Small intestine (tissue), 7 donors: Measurements from ENCODE around the gene RPS26. TPM values are rescaled to one million over a fixed set of nuclear protein-coding genes. Genes with fewer than 3 reads are reported as not detected.

Experiments used
- DNase-seq, 2 donors: peaks; one replicate each; pipeline versions ENCODE4 v3.0.0 to v3.0.0-alpha.2; 2013
- FAIRE-seq: peaks from 2 replicates; lab custom pipeline; 2012; peaks lifted over from hg19 to GRCh38; lab: Jason Lieb, UNC
- H3K27ac ChIP-seq, 3 donors: one replicate each; pipeline ENCODE4 v1.5.1; 2013; ENCODE audit warnings: low read length in 2 of 3, mild to moderate bottlenecking in 2 of 3, control low read depth in 1 of 3, inconsistent platforms in 1 of 3, low read depth in 1 of 3, moderate library complexity in 1 of 3
- H3K27me3 ChIP-seq, 3 donors: one replicate each; pipeline ENCODE4 v1.6.1; 2013; ENCODE audit warnings: low read length in 3 of 3, inconsistent platforms in 1 of 3; ENCODE audit not compliant: control insufficient read depth in 3 of 3, insufficient read depth in 3 of 3
- H3K36me3 ChIP-seq, 3 donors: one replicate each; pipeline ENCODE4 v1.6.1; 2013; ENCODE audit warnings: low read length in 3 of 3, inconsistent platforms in 1 of 3, low read depth in 1 of 3, mild to moderate bottlenecking in 1 of 3, moderate library complexity in 1 of 3; ENCODE audit not compliant: control insufficient read depth in 3 of 3, insufficient read depth in 2 of 3
- H3K4me1 ChIP-seq, 3 donors: one replicate each; pipeline ENCODE4 v1.6.1; 2013; ENCODE audit warnings: low read length in 2 of 3, inconsistent platforms in 1 of 3, low read depth in 1 of 3, mild to moderate bottlenecking in 1 of 3, moderate library complexity in 1 of 3; ENCODE audit not compliant: control insufficient read depth in 3 of 3, insufficient read depth in 2 of 3
- H3K4me3 ChIP-seq, 3 donors: one replicate each; pipeline ENCODE4 v1.5.1; 2013; ENCODE audit warnings: low read length in 3 of 3, control low read depth in 1 of 3, inconsistent platforms in 1 of 3, low read depth in 1 of 3, mild to moderate bottlenecking in 1 of 3, moderate library complexity in 1 of 3
- H3K9me3 ChIP-seq, 2 donors: one replicate each; pipeline ENCODE4 v1.6.1; 2013; ENCODE audit warnings: low read depth in 1 of 2, low read length in 1 of 2; ENCODE audit not compliant: control insufficient read depth in 2 of 2, insufficient read depth in 1 of 2
- WGBS, 3 donors: extraction: QIAGEN DNeasy Blood & Tissue Kit; methylation state at CpG; one replicate each; pipeline ENCODE4 v1.1.7; 2013; 5-methylcytosine and 5-hydroxymethylcytosine counted together
- polyA plus RNA-seq, 4 donors: library from polyadenylated mRNA; stranded (reverse) in 3 of 4; unstranded in 1 of 4; fragments of 200-250 nt in 3 of 4; fragments of 120-200 nt in 1 of 4; gene quantifications; one replicate each; pipeline versions ENCODE4 v1.2.1 to v1.2.3, GENCODE V29; 2013
- donor health status: healthy with polysubstance abuse.
- donor health status: control.
- donor health status: control.
- donor health status: Bipolar disorder and iron deficiency.
- donor health status: healthy.

The RPS26 gene
- polyA plus RNA-seq, 4 donors = 253 to 1,993 (median 1,176) TPM

- peak overlapping the region; percentile 77 to 100 (median 98) for H3K27ac ChIP-seq
- 15 to 50% (median 34%) methylated on average over 2 of the region's 2 CpGs for WGBS, 3 donors
- no peaks in the 10 kb centered on the region for H3K9me3 ChIP-seq
Observed at GRCh38 chr12:56082382-56082781, 40.7 kb downstream of the RPS26 start.

GRCh38 chr12:56082967-56083366 is 41.2 kb downstream of the RPS26 start:
- DNase-seq (peak in 1 of 2 donors; percentile 28), FAIRE-seq (no peak)
- Histone ChIP-seq H3K27me3 (peaks cover 0 to 6% (median 0%) of the 10 kb centered on the region in 3 donors), H3K36me3 (peaks cover 0 to 62% (median 10%) of the 10 kb centered on the region in 3 donors), H3K9me3 (no peaks in the 10 kb centered on the region), H3K4me3 (peak overlapping the region in 2 of 3 donors; percentile 42), H3K4me1 (peaks cover 0 to 41% (median 2%) of the 10 kb centered on the region in 3 donors), H3K27ac (peak overlapping the region; percentile 77 to 100 (median 98))
- 21 to 45% (median 36%) methylated on average over 2 to 3 of the region's 3 CpGs for WGBS, 3 donors

More at GRCh38 chr12:56082382-56082781, 40.7 kb downstream of the RPS26 start:
- H3K27me3 ChIP-seq = peaks cover 0 to 6% (median 0%) of the 10 kb centered on the region in 3 donors
- DNase-seq (no peak), FAIRE-seq (no peak)
- peak overlapping the region in 2 of 3 donors; percentile 42 for H3K4me3 ChIP-seq
- peaks cover 0 to 41% (median 2%) of the 10 kb centered on the region in 3 donors for H3K4me1 ChIP-seq
- peaks cover 0 to 56% (median 9%) of the 10 kb centered on the region in 3 donors for H3K36me3 ChIP-seq

GRCh38 chr12:56084958-56085543 is 43.3 kb downstream of the RPS26 start:
- Histone ChIP-seq H3K4me3 (no peak overlapping the region), H3K36me3 (peaks cover 0 to 81% (median 19%) of the 10 kb centered on the region in 3 donors), H3K9me3 (no peaks in the 10 kb centered on the region), H3K27me3 (peaks cover 0 to 5% (median 0%) of the 10 kb centered on the region in 3 donors), H3K4me1 (peaks cover 0 to 37% (median 2%) of the 10 kb centered on the region in 3 donors), H3K27ac (peak overlapping the region in 1 of 3 donors; percentile 8)
- WGBS, 3 donors = 81 to 86% (median 82%) methylated on average over 15 of the region's 15 CpGs
- DNase-seq (peak; percentile 59 to 75), FAIRE-seq (no peak)

- no peak for FAIRE-seq
- no peaks in the 10 kb centered on the region for H3K9me3 ChIP-seq
- H3K4me1 ChIP-seq = peaks cover 0 to 35% (median 0%) of the 10 kb centered on the region in 3 donors
- WGBS, 3 donors = 61 to 77% (median 70%) methylated on average over 3 of the region's 3 CpGs
- H3K27me3 ChIP-seq = no peaks in the 10 kb centered on the region
- H3K36me3 ChIP-seq = peaks cover 0 to 86% (median 19%) of the 10 kb centered on the region in 3 donors
- no peak overlapping the region for H3K27ac ChIP-seq
- peak in 1 of 2 donors; percentile 52 for DNase-seq
- no peak overlapping the region for H3K4me3 ChIP-seq
Observed at GRCh38 chr12:56086096-56086495, 44.4 kb downstream of the RPS26 start.

- Histone ChIP-seq H3K36me3 (peaks cover 0 to 85% (median 19%) of the 10 kb centered on the region in 3 donors), H3K27me3 (no peaks in the 10 kb centered on the region), H3K27ac (no peak overlapping the region), H3K4me1 (peaks cover 0 to 33% (median 0%) of the 10 kb centered on the region in 3 donors), H3K4me3 (no peak overlapping the region), H3K9me3 (no peaks in the 10 kb centered on the region)
- FAIRE-seq (no peak), DNase-seq (no peak)
- WGBS, 3 donors = 80 to 84% (median 84%) methylated on average over 6 of the region's 6 CpGs
Observed at GRCh38 chr12:56086608-56087007, 44.9 kb downstream of the RPS26 start.

- FAIRE-seq (no peak), DNase-seq (peak in 1 of 2 donors; percentile 79)
- Histone ChIP-seq H3K4me1 (peaks cover 0 to 31% (median 0%) of the 10 kb centered on the region in 3 donors), H3K9me3 (no peaks in the 10 kb centered on the region), H3K36me3 (peaks cover 0 to 88% (median 20%) of the 10 kb centered on the region in 3 donors), H3K4me3 (no peak overlapping the region), H3K27me3 (no peaks in the 10 kb centered on the region), H3K27ac (peak overlapping the region in 2 of 3 donors; percentile 28 to 50)
- 45 to 74% (median 59%) methylated on average over 6 of the region's 6 CpGs for WGBS, 3 donors
Observed at GRCh38 chr12:56087220-56087619, 45.5 kb downstream of the RPS26 start.

Other genes starting within 250 kb of the RPS26 start
- 10 to 100 TPM; 62.8 to 89.8 (median 75.3) TPM for gene SARNP, start 224.2 kb upstream of the RPS26 start, polyA plus RNA-seq
- 10 to 100 TPM; 27.1 to 50.4 (median 33.3) TPM for gene ORMDL2, start 223.9 kb upstream of the RPS26 start, polyA plus RNA-seq
- gene DNAJC14, start 212.3 kb upstream of the RPS26 start, polyA plus RNA-seq = 10 to 100 TPM; 12.7 to 31.5 (median 19.2) TPM
- gene MMP19, start 199.0 kb upstream of the RPS26 start, polyA plus RNA-seq = 1 to 10 TPM in 2 of 4 donors, under 1 TPM in 1, not detected in 1; 0.54 to 4.1 (median 1.3) TPM
- 10 to 100 TPM; 35.5 to 85.7 (median 61.4) TPM for gene PYM1, start 114.0 kb upstream of the RPS26 start, polyA plus RNA-seq
- gene DGKA, start 110.8 kb upstream of the RPS26 start, polyA plus RNA-seq = 100 to 1,000 TPM in 2 of 4 donors, 10 to 100 TPM in 2; 14.4 to 386 (median 180) TPM
- 1 to 10 TPM; 1.8 to 6.3 (median 2.7) TPM for gene PMEL, start 75.9 kb upstream of the RPS26 start, polyA plus RNA-seq
- 10 to 100 TPM in 2 of 4 donors, 1 to 10 TPM in 2; 7.6 to 69.3 (median 15.3) TPM for gene CDK2, start 75.1 kb upstream of the RPS26 start, polyA plus RNA-seq
- gene RAB5B, start 67.8 kb upstream of the RPS26 start, polyA plus RNA-seq = 100 to 1,000 TPM in 1 of 4 donors, 10 to 100 TPM in 3; 45.8 to 119 (median 48.5) TPM
- 10 to 100 TPM in 3 of 4 donors, 1 to 10 TPM in 1; 7.3 to 51.2 (median 13.6) TPM for gene SUOX, start 44.6 kb upstream of the RPS26 start, polyA plus RNA-seq
- 10 to 100 TPM in 1 of 4 donors, 1 to 10 TPM in 3; 1.1 to 16.1 (median 1.6) TPM for gene IKZF4, start 20.9 kb upstream of the RPS26 start, polyA plus RNA-seq
- gene ERBB3, start 38.2 kb downstream of the RPS26 start, polyA plus RNA-seq = 100 to 1,000 TPM in 2 of 4 donors, 10 to 100 TPM in 2; 53.0 to 436 (median 106) TPM
- 100 to 1,000 TPM in 2 of 4 donors, 10 to 100 TPM in 2; 63.7 to 156 (median 93.2) TPM for gene PA2G4, start 62.6 kb downstream of the RPS26 start, polyA plus RNA-seq
- gene RPL41, start 74.7 kb downstream of the RPS26 start, polyA plus RNA-seq = 1,000 to 10,000 TPM; 3,267 to 7,277 (median 5,942) TPM
- 1 to 10 TPM; 1.1 to 4.0 (median 2.1) TPM for gene ZC3H10, start 76.3 kb downstream of the RPS26 start, polyA plus RNA-seq
- 10 to 100 TPM in 2 of 4 donors, 1 to 10 TPM in 2; 2.7 to 51.8 (median 23.7) TPM for gene ESYT1, start 86.3 kb downstream of the RPS26 start, polyA plus RNA-seq
- 10 to 100 TPM; 24.8 to 49.7 (median 29.9) TPM for gene MYL6B, start 110.7 kb downstream of the RPS26 start, polyA plus RNA-seq
- 1,000 to 10,000 TPM; 1,147 to 4,316 (median 2,966) TPM for gene MYL6, start 116.4 kb downstream of the RPS26 start, polyA plus RNA-seq
- 10 to 100 TPM; 18.6 to 67.5 (median 25.7) TPM for gene SMARCC2, start 147.6 kb downstream of the RPS26 start, polyA plus RNA-seq
- gene RNF41, start 180.0 kb downstream of the RPS26 start, polyA plus RNA-seq = 10 to 100 TPM; 11.4 to 31.2 (median 18.3) TPM
- gene NABP2, start 182.4 kb downstream of the RPS26 start, polyA plus RNA-seq = 10 to 100 TPM; 28.7 to 47.4 (median 34.5) TPM
- gene SLC39A5, start 188.1 kb downstream of the RPS26 start, polyA plus RNA-seq = 100 to 1,000 TPM; 178 to 689 (median 367) TPM
- 10 to 100 TPM in 2 of 4 donors, 1 to 10 TPM in 2; 5.1 to 23.9 (median 10.3) TPM for gene ANKRD52, start 216.5 kb downstream of the RPS26 start, polyA plus RNA-seq
- 10 to 100 TPM in 2 of 4 donors, 1 to 10 TPM in 2; 5.4 to 10.5 (median 8.0) TPM for gene COQ10A, start 225.0 kb downstream of the RPS26 start, polyA plus RNA-seq